Esophagus muscularis mucosa (tissue), 4 donors: ENCODE measurements around the gene CCDC187. TPM values are rescaled to one million over a fixed set of nuclear protein-coding genes. Genes with fewer than 3 reads are reported as not detected.

ENCODE experiments used
- DNase-seq: peaks from one replicate; pipeline ENCODE4 v3.0.0-alpha.2; 2017; ENCODE audit errors: extremely low spot score
- H3K27ac ChIP-seq, 4 donors: fragments of 200-600 bp; sonication (generic); replicated peaks in 1 of 4; 1 replicate in 3 of 4; 2 replicates in 1 of 4; pipeline ENCODE4 v1.5.1; 2016 to 2019; ENCODE audit warnings: mild to moderate bottlenecking in 1 of 4
- H3K27me3 ChIP-seq, 4 donors: fragments of 200-600 bp; sonication (generic); one replicate each; pipeline versions ENCODE4 v1.5.1 to v1.6.0; 2016 to 2019
- H3K36me3 ChIP-seq, 4 donors: fragments of 200-600 bp; sonication (generic); one replicate each; pipeline ENCODE4 v1.5.1; 2016 to 2019
- H3K4me1 ChIP-seq, 4 donors: fragments of 200-600 bp; sonication (generic); one replicate each; pipeline ENCODE4 v1.5.1; 2016 to 2019
- H3K4me3 ChIP-seq, 4 donors: fragments of 200-600 bp; sonication (generic); 1 replicate in 2 of 4; 2 replicates in 2 of 4; pipeline ENCODE4 v1.5.1; 2016 to 2019; ENCODE audit warnings: mild to moderate bottlenecking in 4 of 4, moderate library complexity in 1 of 4
- H3K9me3 ChIP-seq, 4 donors: fragments of 200-600 bp; sonication (generic); 1 replicate in 3 of 4; 2 replicates in 1 of 4; pipeline ENCODE4 v1.5.1; 2016 to 2019
- EP300 ChIP-seq: sonication (generic); formaldehyde crosslinking; IDR thresholded peaks from one replicate; pipeline ENCODE4 v1.6.1; 2017; ENCODE audit warnings: antibody characterized with exemption
- POLR2A ChIP-seq: fragments of 450-650 bp; IDR thresholded peaks from one replicate; pipeline ENCODE4 v1.6.1; 2017; ENCODE audit warnings: antibody characterized with exemption, moderate library complexity, mild to moderate bottlenecking, low read depth
- POLR2AphosphoS5 ChIP-seq, 2 donors: sonication (generic); formaldehyde crosslinking; IDR thresholded peaks; one replicate each; pipeline ENCODE4 v1.6.1; 2017; ENCODE audit warnings: antibody characterized with exemption in 2 of 2
- WGBS: methylation state at CpG from one replicate; pipeline ENCODE4 v1.1.5; 2018; 5-methylcytosine and 5-hydroxymethylcytosine counted together
- intact Hi-C: fragments of 100-400 bp; cut with DNase I; formaldehyde crosslinking; loops from one replicate; pipeline ENCODE4 v1.15.1; 2023
- total RNA-seq, 4 donors: library from RNA; depleted of rRNA; stranded (reverse); fragments of >200 nt; gene quantifications; one replicate each; pipeline versions ENCODE4 v1.1.0 to v1.2.1, GENCODE V29; 2016
- TF ChIP-seq, protein P1 (sequence below), 3 experiments: fragments of 200-600 bp in 2 of 3; fragments of 450-650 bp in 1 of 3; sonication (generic) in 2 of 3; IDR thresholded peaks; one replicate each; pipeline ENCODE4 v1.5.1; 2017 to 2019; ENCODE audit warnings: antibody characterized with exemption in 3 of 3, mild to moderate bottlenecking in 2 of 3, moderate library complexity in 1 of 3

CCDC187 gene
- total RNA-seq, 4 donors from 2014 or later, result not detected

DNA sequence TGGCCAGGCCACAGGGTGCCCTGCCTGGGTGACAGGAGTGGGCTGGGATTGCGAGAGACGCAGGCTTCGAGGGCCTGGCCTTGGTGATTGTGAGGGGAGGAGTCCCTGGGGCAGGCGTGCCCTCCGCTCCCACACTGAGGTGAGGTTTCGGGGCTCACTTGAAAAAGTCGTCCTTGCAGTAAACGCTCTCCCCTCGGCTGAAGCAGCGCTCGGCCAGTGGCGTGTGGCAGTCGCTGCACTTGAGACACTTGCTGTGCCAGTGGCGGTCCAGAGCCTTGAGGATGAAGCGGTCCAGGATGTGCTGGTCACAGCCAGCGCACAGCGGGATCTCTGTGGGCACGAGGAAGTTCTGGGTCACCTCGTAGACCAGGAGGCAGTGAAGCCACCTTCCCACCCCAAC, 103.5 kb downstream of the CCDC187 start:
- Histone ChIP-seq H3K9me3 (no peaks in the 10 kb centered on the region), H3K27ac (no peak overlapping the region), H3K4me1 (peaks cover 2 to 48% (median 25%) of the 10 kb centered on the region in 4 donors), H3K4me3 (no peak overlapping the region), H3K27me3 (peaks cover 3 to 100% (median 89%) of the 10 kb centered on the region in 4 donors), H3K36me3 (no peaks in the 10 kb centered on the region)
- intact Hi-C loops, result no loop called here
- TF ChIP-seq POLR2A (no peak), POLR2AphosphoS5 (IDR thresholded peaks at IDR 0.05) (no peak), EP300 (no peak)
- TF ChIP-seq, protein P1, sequence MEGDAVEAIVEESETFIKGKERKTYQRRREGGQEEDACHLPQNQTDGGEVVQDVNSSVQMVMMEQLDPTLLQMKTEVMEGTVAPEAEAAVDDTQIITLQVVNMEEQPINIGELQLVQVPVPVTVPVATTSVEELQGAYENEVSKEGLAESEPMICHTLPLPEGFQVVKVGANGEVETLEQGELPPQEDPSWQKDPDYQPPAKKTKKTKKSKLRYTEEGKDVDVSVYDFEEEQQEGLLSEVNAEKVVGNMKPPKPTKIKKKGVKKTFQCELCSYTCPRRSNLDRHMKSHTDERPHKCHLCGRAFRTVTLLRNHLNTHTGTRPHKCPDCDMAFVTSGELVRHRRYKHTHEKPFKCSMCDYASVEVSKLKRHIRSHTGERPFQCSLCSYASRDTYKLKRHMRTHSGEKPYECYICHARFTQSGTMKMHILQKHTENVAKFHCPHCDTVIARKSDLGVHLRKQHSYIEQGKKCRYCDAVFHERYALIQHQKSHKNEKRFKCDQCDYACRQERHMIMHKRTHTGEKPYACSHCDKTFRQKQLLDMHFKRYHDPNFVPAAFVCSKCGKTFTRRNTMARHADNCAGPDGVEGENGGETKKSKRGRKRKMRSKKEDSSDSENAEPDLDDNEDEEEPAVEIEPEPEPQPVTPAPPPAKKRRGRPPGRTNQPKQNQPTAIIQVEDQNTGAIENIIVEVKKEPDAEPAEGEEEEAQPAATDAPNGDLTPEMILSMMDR (IDR thresholded peaks at IDR 0.05), result no peak
- WGBS, result 53% methylated on average over 15 of the region's 19 CpGs
- no peak for DNase-seq

Other genes starting within 250 kb of the CCDC187 start
- 100 to 1,000 TPM in 3 of 4 donors, 10 to 100 TPM in 1; 93.8 to 192 (median 142) TPM for gene NACC2, start 208.8 kb downstream of the CCDC187 start, total RNA-seq
- 10 to 100 TPM; 33.6 to 77.6 (median 59.4) TPM for gene TMEM250, start 185.2 kb downstream of the CCDC187 start, total RNA-seq
- gene LHX3, start 99.0 kb downstream of the CCDC187 start, total RNA-seq, result not detected
- gene QSOX2, start 58.3 kb downstream of the CCDC187 start, total RNA-seq, result 1 to 10 TPM; 5.4 to 7.6 (median 6.3) TPM
- 10 to 100 TPM in 3 of 4 donors, 1 to 10 TPM in 1; 8.3 to 18.5 (median 16.3) TPM for gene GPSM1, start 23.4 kb upstream of the CCDC187 start, total RNA-seq
- gene DNLZ, start 59.6 kb upstream of the CCDC187 start, total RNA-seq, result 10 to 100 TPM; 29.5 to 41.3 (median 35.8) TPM
- gene CARD9, start 69.6 kb upstream of the CCDC187 start, total RNA-seq, result 1 to 10 TPM; 1.2 to 4.2 (median 1.9) TPM
- gene SNAPC4, start 96.1 kb upstream of the CCDC187 start, total RNA-seq, result 1 to 10 TPM; 3.3 to 8.4 (median 4.9) TPM
- gene ENTR1, start 106.5 kb upstream of the CCDC187 start, total RNA-seq, result 10 to 100 TPM; 26.2 to 44.8 (median 37.6) TPM
- gene PMPCA, start 106.6 kb upstream of the CCDC187 start, total RNA-seq, result 10 to 100 TPM; 22.8 to 43.9 (median 35.0) TPM
- gene INPP5E, start 135.8 kb upstream of the CCDC187 start, total RNA-seq, result 10 to 100 TPM in 2 of 4 donors, 1 to 10 TPM in 2; 8.4 to 17.1 (median 12.5) TPM
- 10 to 100 TPM; 43.2 to 62.3 (median 51.3) TPM for gene SEC16A, start 178.9 kb upstream of the CCDC187 start, total RNA-seq
- 10 to 100 TPM; 48.6 to 90.6 (median 58.8) TPM for gene NOTCH1, start 242.0 kb upstream of the CCDC187 start, total RNA-seq